WTC11 (cell line): ENCODE measurements around the gene TBC1D22B. TPM values are rescaled to one million over a fixed set of nuclear protein-coding genes. Genes with fewer than 3 reads are reported as not detected.

ENCODE experiments used
- ATAC-seq: fragments of 200-7000 bp; cut with Tn5 transposase; 2 replicates; pipeline ENCODE4 v1.10.0; 2021; ENCODE audit warnings: mild to moderate bottlenecking, moderate library complexity
- CTCF ChIA-PET: fragments of 300-600 bp; sonication (Branson Sonifier 250); formaldehyde crosslinking; loops from one replicate; lab custom pipeline; 2021; ENCODE audit warnings: antibody characterized with exemption; lab: Charles Lee
- POLR2A ChIA-PET: fragments of 350-600 bp; sonication (Branson Sonifier 250); formaldehyde crosslinking; loops from one replicate; lab custom pipeline; 2021; ENCODE audit warnings: antibody characterized with exemption; lab: Charles Lee
- DNase-seq: peaks from one replicate; pipeline ENCODE4 v3.0.0; 2021; ENCODE audit warnings: low spot score
- H3K27ac Mint-ChIP-seq: 2 replicates; pipeline ENCODE4 v1.8.0; 2021; ENCODE audit warnings: mixed read lengths
- H3K27me3 Mint-ChIP-seq: 2 replicates; pipeline ENCODE4 v1.8.0; 2021; ENCODE audit warnings: low read depth, mild to moderate bottlenecking, moderate library complexity, mixed read lengths
- H3K36me3 Mint-ChIP-seq: 2 replicates; pipeline ENCODE4 v1.8.0; 2021; ENCODE audit warnings: mixed read lengths
- H3K4me1 Mint-ChIP-seq: 2 replicates; pipeline ENCODE4 v1.8.0; 2022; ENCODE audit warnings: mixed read lengths
- H3K4me3 Mint-ChIP-seq: 2 replicates; pipeline ENCODE4 v1.8.0; 2021; ENCODE audit warnings: mild to moderate bottlenecking, moderate library complexity, mixed read lengths
- H3K9me3 Mint-ChIP-seq: 2 replicates; pipeline ENCODE4 v1.8.0; 2021; ENCODE audit warnings: mixed read lengths
- ARID4B ChIP-seq: sonication (generic); formaldehyde crosslinking; IDR thresholded peaks from 2 replicates; pipeline ENCODE4 v1.8.0; 2023; ENCODE audit warnings: missing genetic modification reagents, mild to moderate bottlenecking, borderline replicate concordance
- FOXP1 ChIP-seq: sonication (generic); formaldehyde crosslinking; IDR thresholded peaks from 2 replicates; pipeline ENCODE4 v1.8.0; 2022; ENCODE audit warnings: missing genetic modification reagents, mild to moderate bottlenecking, moderate library complexity, borderline replicate concordance
- GABPB1 ChIP-seq: sonication (generic); formaldehyde crosslinking; IDR thresholded peaks from 2 replicates; pipeline ENCODE4 v1.8.1; 2023; ENCODE audit warnings: mild to moderate bottlenecking, missing genetic modification reagents
- HMGXB4 ChIP-seq: sonication (generic); formaldehyde crosslinking; IDR thresholded peaks from 2 replicates; pipeline ENCODE4 v1.8.1; 2023; ENCODE audit warnings: mild to moderate bottlenecking, moderate library complexity, missing genetic modification reagents
- NFATC4 ChIP-seq: fragments of 250-450 bp; sonication (Bioruptor Pico); IDR thresholded peaks from 2 replicates; pipeline ENCODE4 v1.9.0; 2021; ENCODE audit warnings: mild to moderate bottlenecking
- NFE2L1 ChIP-seq: sonication (generic); formaldehyde crosslinking; IDR thresholded peaks from 2 replicates; pipeline ENCODE4 v1.8.1; 2023; ENCODE audit warnings: missing genetic modification reagents
- NR3C1 ChIP-seq: sonication (generic); formaldehyde crosslinking; conservative IDR thresholded peaks from 2 replicates; pipeline ENCODE4 v1.8.1; 2023; ENCODE audit warnings: low read depth, mild to moderate bottlenecking, missing genetic modification reagents
- ZNF121 ChIP-seq: sonication (generic); formaldehyde crosslinking; IDR thresholded peaks from 2 replicates; pipeline ENCODE4 v1.8.0; 2023; ENCODE audit warnings: missing genetic modification reagents
- ZNF219 ChIP-seq: sonication (generic); formaldehyde crosslinking; IDR thresholded peaks from 2 replicates; pipeline ENCODE4 v1.8.0; 2023; ENCODE audit warnings: missing genetic modification reagents, mild to moderate bottlenecking, borderline replicate concordance
- ZNF232 ChIP-seq: sonication (generic); formaldehyde crosslinking; IDR thresholded peaks from 2 replicates; pipeline ENCODE4 v1.8.0; 2022; ENCODE audit warnings: mild to moderate bottlenecking, missing genetic modification reagents
- ZNF317 ChIP-seq: sonication (generic); formaldehyde crosslinking; IDR thresholded peaks from 2 replicates; pipeline ENCODE4 v1.8.1; 2023; ENCODE audit warnings: low read depth, mild to moderate bottlenecking, moderate library complexity, missing genetic modification reagents, borderline replicate concordance
- total RNA-seq: library from RNA; stranded (reverse); gene quantifications from 3 replicates; pipeline ENCODE4 v1.2.3, GENCODE V29; 2021
- TF ChIP-seq, protein P1 (sequence below): fragments of 200-600 bp; IDR thresholded peaks from 2 replicates; pipeline ENCODE4 v1.8.0; 2022; ENCODE audit warnings: antibody characterized with exemption
- TF ChIP-seq, protein P2 (sequence below): sonication (generic); formaldehyde crosslinking; IDR thresholded peaks from 2 replicates; pipeline ENCODE4 v1.8.1; 2023; ENCODE audit warnings: mild to moderate bottlenecking, missing genetic modification reagents, moderate library complexity
- TF ChIP-seq, protein P3 (sequence below): sonication (generic); formaldehyde crosslinking; IDR thresholded peaks from 2 replicates; pipeline ENCODE4 v1.8.1; 2022; ENCODE audit warnings: low read depth, missing genetic modification reagents, borderline replicate concordance
- TF ChIP-seq, protein P4 (sequence below): fragments of 250-450 bp; sonication (Bioruptor Pico); IDR thresholded peaks from 2 replicates; pipeline ENCODE4 v1.9.0; 2021; ENCODE audit warnings: mild to moderate bottlenecking, borderline replicate concordance

The TBC1D22B gene
- total RNA-seq, 1 experiment from 2014 or later = 16.4 TPM

- TF ChIP-seq NR3C1 (CRISPR knock-in tag) (no peak), ZNF317 (no peak), FOXP1 (CRISPR knock-in tag) (no peak), ZNF232 (CRISPR knock-in tag) (no peak), ARID4B (CRISPR knock-in tag) (no peak), NFE2L1 (CRISPR knock-in tag) (no peak)
- TF ChIP-seq, protein P1, sequence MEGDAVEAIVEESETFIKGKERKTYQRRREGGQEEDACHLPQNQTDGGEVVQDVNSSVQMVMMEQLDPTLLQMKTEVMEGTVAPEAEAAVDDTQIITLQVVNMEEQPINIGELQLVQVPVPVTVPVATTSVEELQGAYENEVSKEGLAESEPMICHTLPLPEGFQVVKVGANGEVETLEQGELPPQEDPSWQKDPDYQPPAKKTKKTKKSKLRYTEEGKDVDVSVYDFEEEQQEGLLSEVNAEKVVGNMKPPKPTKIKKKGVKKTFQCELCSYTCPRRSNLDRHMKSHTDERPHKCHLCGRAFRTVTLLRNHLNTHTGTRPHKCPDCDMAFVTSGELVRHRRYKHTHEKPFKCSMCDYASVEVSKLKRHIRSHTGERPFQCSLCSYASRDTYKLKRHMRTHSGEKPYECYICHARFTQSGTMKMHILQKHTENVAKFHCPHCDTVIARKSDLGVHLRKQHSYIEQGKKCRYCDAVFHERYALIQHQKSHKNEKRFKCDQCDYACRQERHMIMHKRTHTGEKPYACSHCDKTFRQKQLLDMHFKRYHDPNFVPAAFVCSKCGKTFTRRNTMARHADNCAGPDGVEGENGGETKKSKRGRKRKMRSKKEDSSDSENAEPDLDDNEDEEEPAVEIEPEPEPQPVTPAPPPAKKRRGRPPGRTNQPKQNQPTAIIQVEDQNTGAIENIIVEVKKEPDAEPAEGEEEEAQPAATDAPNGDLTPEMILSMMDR = no peak
- TF ChIP-seq, protein P2, sequence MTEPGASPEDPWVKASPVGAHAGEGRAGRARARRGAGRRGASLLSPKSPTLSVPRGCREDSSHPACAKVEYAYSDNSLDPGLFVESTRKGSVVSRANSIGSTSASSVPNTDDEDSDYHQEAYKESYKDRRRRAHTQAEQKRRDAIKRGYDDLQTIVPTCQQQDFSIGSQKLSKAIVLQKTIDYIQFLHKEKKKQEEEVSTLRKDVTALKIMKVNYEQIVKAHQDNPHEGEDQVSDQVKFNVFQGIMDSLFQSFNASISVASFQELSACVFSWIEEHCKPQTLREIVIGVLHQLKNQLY (CRISPR knock-in tag) = no peak
- TF ChIP-seq, protein P3, sequence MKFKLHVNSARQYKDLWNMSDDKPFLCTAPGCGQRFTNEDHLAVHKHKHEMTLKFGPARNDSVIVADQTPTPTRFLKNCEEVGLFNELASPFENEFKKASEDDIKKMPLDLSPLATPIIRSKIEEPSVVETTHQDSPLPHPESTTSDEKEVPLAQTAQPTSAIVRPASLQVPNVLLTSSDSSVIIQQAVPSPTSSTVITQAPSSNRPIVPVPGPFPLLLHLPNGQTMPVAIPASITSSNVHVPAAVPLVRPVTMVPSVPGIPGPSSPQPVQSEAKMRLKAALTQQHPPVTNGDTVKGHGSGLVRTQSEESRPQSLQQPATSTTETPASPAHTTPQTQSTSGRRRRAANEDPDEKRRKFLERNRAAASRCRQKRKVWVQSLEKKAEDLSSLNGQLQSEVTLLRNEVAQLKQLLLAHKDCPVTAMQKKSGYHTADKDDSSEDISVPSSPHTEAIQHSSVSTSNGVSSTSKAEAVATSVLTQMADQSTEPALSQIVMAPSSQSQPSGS (CRISPR knock-in tag) = no peak
Observed at GRCh38 chr6:37368961-37369320, 111.4 kb downstream of the TBC1D22B start (continued).

- ATAC-seq (no peak), DNase-seq (no peak)
- Mint-ChIP-seq H3K27me3 (no peaks in the 10 kb centered on the region), H3K9me3 (no peaks in the 10 kb centered on the region), H3K36me3 (peaks cover 23% of the 10 kb centered on the region; the same call in 1 of the 2 replicates), H3K4me1 (no peaks in the 10 kb centered on the region), H3K4me3 (no peak overlapping the region), H3K27ac (no peak overlapping the region)
- ChIA-PET POLR2A (no interaction called here), CTCF (interaction anchor here (1.5 to 2.0 kb wide), 2 partner anchors 44 to 55 kb away, joined by 6 read pairs; no protein-coding TSS in a partner anchor)
- TF ChIP-seq GABPB1 (CRISPR knock-in tag) (peak; percentile 90), ZNF121 (CRISPR knock-in tag) (no peak)
Observed at GRCh38 chr6:37369321-37370201, 112.0 kb downstream of the TBC1D22B start.

- H3K4me1 Mint-ChIP-seq = no peaks in the 10 kb centered on the region
- peaks cover 32% of the 10 kb centered on the region; the same call in 1 of the 2 replicates for H3K36me3 Mint-ChIP-seq
- H3K27me3 Mint-ChIP-seq = no peaks in the 10 kb centered on the region
- no peak overlapping the region for H3K4me3 Mint-ChIP-seq
- DNase-seq = no peak
- CTCF ChIA-PET = interaction anchor here (1.5 to 2.0 kb wide), 2 partner anchors 46 to 57 kb away, joined by 6 read pairs; no protein-coding TSS in a partner anchor
- no peak overlapping the region for H3K27ac Mint-ChIP-seq
- ATAC-seq = no peak
- H3K9me3 Mint-ChIP-seq = no peaks in the 10 kb centered on the region
- POLR2A ChIA-PET = no interaction called here
- TF ChIP-seq ZNF219 (CRISPR knock-in tag) = no peak
- TF ChIP-seq, protein P4, sequence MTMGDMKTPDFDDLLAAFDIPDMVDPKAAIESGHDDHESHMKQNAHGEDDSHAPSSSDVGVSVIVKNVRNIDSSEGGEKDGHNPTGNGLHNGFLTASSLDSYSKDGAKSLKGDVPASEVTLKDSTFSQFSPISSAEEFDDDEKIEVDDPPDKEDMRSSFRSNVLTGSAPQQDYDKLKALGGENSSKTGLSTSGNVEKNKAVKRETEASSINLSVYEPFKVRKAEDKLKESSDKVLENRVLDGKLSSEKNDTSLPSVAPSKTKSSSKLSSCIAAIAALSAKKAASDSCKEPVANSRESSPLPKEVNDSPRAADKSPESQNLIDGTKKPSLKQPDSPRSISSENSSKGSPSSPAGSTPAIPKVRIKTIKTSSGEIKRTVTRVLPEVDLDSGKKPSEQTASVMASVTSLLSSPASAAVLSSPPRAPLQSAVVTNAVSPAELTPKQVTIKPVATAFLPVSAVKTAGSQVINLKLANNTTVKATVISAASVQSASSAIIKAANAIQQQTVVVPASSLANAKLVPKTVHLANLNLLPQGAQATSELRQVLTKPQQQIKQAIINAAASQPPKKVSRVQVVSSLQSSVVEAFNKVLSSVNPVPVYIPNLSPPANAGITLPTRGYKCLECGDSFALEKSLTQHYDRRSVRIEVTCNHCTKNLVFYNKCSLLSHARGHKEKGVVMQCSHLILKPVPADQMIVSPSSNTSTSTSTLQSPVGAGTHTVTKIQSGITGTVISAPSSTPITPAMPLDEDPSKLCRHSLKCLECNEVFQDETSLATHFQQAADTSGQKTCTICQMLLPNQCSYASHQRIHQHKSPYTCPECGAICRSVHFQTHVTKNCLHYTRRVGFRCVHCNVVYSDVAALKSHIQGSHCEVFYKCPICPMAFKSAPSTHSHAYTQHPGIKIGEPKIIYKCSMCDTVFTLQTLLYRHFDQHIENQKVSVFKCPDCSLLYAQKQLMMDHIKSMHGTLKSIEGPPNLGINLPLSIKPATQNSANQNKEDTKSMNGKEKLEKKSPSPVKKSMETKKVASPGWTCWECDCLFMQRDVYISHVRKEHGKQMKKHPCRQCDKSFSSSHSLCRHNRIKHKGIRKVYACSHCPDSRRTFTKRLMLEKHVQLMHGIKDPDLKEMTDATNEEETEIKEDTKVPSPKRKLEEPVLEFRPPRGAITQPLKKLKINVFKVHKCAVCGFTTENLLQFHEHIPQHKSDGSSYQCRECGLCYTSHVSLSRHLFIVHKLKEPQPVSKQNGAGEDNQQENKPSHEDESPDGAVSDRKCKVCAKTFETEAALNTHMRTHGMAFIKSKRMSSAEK (CRISPR knock-in tag) = no peak
- no peak for TF ChIP-seq NFATC4
- TF ChIP-seq HMGXB4 = no peak
Observed at GRCh38 chr6:37371154-37372083, 113.8 kb downstream of the TBC1D22B start.
